ENCODE measurements around the gene NR5A1. TPM values are rescaled to one million over a fixed set of nuclear protein-coding genes. Genes with fewer than 3 reads are reported as not detected.

The NR5A1 gene
- total and polyA plus RNA-seq, 2 of the 13 experiments (the other 11 are each of a cell fraction or from before 2014, with no cell fraction given) = 28.9 to 44.7 TPM

DNA sequence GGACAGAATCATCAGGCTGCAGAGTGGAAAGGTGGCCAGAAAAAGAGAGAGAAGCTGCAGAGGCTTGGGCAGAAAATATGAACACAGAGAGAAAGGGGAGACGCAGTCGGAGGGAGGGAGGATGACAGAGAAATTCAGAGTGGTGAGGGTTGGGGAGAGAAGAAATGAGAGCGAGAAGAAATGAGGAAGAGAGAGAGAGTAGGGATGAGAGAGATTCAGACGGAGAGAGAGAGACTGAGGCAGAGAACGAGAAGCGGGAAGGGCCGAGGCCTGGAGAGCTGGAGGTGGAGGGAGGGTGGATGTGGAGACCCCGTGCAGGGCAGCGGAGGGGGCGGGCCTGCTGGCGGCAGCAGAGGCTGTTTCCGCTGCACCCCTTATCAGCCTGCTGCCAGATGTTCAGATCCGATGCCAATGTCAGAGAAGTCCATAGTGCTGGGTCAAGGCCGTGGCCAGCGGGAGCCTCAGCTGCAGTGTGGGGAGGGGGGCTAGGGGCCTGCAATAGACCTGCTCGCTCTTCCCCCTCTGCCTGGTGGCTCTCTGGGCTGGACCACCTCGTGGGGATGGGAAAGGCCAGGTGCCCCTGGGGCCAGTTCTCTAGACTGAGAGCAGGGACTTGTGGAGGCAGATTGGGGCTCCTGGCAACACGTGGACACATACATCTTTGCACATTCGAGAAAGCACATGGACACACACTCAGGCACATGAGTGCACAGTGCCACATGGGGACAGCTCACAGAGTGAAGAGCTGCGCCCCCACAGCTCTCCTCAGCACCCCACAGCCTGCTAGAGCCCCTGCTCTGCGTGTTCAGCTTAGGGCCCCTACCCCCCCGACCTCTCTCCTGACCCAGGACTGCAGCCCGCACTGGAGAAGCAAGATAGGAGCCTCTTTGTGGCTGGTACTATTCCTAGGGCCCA lies 4.9 kb upstream of the NR5A1 start (continued):
- TF ChIP-seq, protein P1, sequence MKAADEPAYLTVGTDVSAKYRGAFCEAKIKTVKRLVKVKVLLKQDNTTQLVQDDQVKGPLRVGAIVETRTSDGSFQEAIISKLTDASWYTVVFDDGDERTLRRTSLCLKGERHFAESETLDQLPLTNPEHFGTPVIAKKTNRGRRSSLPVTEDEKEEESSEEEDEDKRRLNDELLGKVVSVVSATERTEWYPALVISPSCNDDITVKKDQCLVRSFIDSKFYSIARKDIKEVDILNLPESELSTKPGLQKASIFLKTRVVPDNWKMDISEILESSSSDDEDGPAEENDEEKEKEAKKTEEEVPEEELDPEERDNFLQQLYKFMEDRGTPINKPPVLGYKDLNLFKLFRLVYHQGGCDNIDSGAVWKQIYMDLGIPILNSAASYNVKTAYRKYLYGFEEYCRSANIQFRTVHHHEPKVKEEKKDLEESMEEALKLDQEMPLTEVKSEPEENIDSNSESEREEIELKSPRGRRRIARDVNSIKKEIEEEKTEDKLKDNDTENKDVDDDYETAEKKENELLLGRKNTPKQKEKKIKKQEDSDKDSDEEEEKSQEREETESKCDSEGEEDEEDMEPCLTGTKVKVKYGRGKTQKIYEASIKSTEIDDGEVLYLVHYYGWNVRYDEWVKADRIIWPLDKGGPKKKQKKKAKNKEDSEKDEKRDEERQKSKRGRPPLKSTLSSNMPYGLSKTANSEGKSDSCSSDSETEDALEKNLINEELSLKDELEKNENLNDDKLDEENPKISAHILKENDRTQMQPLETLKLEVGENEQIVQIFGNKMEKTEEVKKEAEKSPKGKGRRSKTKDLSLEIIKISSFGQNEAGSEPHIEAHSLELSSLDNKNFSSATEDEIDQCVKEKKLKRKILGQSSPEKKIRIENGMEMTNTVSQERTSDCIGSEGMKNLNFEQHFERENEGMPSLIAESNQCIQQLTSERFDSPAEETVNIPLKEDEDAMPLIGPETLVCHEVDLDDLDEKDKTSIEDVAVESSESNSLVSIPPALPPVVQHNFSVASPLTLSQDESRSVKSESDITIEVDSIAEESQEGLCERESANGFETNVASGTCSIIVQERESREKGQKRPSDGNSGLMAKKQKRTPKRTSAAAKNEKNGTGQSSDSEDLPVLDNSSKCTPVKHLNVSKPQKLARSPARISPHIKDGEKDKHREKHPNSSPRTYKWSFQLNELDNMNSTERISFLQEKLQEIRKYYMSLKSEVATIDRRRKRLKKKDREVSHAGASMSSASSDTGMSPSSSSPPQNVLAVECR (CRISPR knock-in tag; IDR thresholded peaks at IDR 0.05; ENCODE audit: borderline replicate concordance) = peak; percentile 55; the same call in 1 of the 2 replicates
- TF ChIP-seq PHF5A (CRISPR knock-in tag; IDR thresholded peaks at IDR 0.05; ENCODE audit: low read depth, unreplicated experiment) = no peak
- no peak for TF ChIP-seq MBNL3 (CRISPR knock-in tag; conservative IDR thresholded peaks at IDR 0.05)
- no peak; the same call in 1 of the 2 replicates for TF ChIP-seq FOXC1 (CRISPR knock-in tag; IDR thresholded peaks at IDR 0.05; ENCODE audit: borderline replicate concordance)
- no peak for TF ChIP-seq EED (CRISPR knock-in tag; IDR thresholded peaks at IDR 0.05)
- TF ChIP-seq ZNF264 (CRISPR knock-in tag; IDR thresholded peaks at IDR 0.05) = no peak
- TF ChIP-seq, protein P2, sequence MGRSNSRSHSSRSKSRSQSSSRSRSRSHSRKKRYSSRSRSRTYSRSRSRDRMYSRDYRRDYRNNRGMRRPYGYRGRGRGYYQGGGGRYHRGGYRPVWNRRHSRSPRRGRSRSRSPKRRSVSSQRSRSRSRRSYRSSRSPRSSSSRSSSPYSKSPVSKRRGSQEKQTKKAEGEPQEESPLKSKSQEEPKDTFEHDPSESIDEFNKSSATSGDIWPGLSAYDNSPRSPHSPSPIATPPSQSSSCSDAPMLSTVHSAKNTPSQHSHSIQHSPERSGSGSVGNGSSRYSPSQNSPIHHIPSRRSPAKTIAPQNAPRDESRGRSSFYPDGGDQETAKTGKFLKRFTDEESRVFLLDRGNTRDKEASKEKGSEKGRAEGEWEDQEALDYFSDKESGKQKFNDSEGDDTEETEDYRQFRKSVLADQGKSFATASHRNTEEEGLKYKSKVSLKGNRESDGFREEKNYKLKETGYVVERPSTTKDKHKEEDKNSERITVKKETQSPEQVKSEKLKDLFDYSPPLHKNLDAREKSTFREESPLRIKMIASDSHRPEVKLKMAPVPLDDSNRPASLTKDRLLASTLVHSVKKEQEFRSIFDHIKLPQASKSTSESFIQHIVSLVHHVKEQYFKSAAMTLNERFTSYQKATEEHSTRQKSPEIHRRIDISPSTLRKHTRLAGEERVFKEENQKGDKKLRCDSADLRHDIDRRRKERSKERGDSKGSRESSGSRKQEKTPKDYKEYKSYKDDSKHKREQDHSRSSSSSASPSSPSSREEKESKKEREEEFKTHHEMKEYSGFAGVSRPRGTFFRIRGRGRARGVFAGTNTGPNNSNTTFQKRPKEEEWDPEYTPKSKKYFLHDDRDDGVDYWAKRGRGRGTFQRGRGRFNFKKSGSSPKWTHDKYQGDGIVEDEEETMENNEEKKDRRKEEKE (IDR thresholded peaks at IDR 0.05) = no peak
- TF ChIP-seq ZNF788 (CRISPR knock-in tag; IDR thresholded peaks at IDR 0.05; ENCODE audit: borderline replicate concordance) = peak; percentile 90; the same call in 1 of the 2 replicates
- TF ChIP-seq, protein P3, sequence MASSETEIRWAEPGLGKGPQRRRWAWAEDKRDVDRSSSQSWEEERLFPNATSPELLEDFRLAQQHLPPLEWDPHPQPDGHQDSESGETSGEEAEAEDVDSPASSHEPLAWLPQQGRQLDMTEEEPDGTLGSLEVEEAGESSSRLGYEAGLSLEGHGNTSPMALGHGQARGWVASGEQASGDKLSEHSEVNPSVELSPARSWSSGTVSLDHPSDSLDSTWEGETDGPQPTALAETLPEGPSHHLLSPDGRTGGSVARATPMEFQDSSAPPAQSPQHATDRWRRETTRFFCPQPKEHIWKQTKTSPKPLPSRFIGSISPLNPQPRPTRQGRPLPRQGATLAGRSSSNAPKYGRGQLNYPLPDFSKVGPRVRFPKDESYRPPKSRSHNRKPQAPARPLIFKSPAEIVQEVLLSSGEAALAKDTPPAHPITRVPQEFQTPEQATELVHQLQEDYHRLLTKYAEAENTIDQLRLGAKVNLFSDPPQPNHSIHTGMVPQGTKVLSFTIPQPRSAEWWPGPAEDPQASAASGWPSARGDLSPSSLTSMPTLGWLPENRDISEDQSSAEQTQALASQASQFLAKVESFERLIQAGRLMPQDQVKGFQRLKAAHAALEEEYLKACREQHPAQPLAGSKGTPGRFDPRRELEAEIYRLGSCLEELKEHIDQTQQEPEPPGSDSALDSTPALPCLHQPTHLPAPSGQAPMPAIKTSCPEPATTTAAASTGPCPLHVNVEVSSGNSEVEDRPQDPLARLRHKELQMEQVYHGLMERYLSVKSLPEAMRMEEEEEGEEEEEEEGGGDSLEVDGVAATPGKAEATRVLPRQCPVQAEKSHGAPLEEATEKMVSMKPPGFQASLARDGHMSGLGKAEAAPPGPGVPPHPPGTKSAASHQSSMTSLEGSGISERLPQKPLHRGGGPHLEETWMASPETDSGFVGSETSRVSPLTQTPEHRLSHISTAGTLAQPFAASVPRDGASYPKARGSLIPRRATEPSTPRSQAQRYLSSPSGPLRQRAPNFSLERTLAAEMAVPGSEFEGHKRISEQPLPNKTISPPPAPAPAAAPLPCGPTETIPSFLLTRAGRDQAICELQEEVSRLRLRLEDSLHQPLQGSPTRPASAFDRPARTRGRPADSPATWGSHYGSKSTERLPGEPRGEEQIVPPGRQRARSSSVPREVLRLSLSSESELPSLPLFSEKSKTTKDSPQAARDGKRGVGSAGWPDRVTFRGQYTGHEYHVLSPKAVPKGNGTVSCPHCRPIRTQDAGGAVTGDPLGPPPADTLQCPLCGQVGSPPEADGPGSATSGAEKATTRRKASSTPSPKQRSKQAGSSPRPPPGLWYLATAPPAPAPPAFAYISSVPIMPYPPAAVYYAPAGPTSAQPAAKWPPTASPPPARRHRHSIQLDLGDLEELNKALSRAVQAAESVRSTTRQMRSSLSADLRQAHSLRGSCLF (CRISPR knock-in tag; IDR thresholded peaks at IDR 0.05; ENCODE audit: borderline replicate concordance) = no peak
- TF ChIP-seq ZNF143 (CRISPR knock-in tag; IDR thresholded peaks at IDR 0.05) = 0 out of 2 replicates have a peak, but pooled peaks have one; percentile 31
- TF ChIP-seq, protein P4, sequence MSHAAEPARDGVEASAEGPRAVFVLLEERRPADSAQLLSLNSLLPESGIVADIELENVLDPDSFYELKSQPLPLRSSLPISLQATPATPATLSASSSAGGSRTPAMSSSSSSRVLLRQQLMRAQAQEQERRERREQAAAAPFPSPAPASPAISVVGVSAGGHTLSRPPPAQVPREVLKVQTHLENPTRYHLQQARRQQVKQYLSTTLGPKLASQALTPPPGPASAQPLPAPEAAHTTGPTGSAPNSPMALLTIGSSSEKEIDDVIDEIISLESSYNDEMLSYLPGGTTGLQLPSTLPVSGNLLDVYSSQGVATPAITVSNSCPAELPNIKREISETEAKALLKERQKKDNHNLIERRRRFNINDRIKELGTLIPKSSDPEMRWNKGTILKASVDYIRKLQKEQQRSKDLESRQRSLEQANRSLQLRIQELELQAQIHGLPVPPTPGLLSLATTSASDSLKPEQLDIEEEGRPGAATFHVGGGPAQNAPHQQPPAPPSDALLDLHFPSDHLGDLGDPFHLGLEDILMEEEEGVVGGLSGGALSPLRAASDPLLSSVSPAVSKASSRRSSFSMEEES (CRISPR knock-in tag; IDR thresholded peaks at IDR 0.05) = no peak; the same call in 1 of the 2 replicates
- peak; percentile 64; the same call in 1 of the 2 replicates for TF ChIP-seq CHD4 (IDR thresholded peaks at IDR 0.05; ENCODE audit: borderline replicate concordance, low read length)
